NCI-H446 treated with DMSO at 0.1 percent for 48 hours (cell line): ENCODE measurements around the gene SMIM45.
A peak's percentile ranks its signal among the peaks of the same experiment; 100 is the strongest.

ENCODE experiments used
- DNase-seq: peaks from one replicate; lab custom pipeline; 2025; lab: John Stamatoyannopoulos, UW

The SMIM45 gene

GRCh38 chr22:41970601-41971000 is 18.7 kb downstream of the SMIM45 start:
- no peak for DNase-seq

DNA sequence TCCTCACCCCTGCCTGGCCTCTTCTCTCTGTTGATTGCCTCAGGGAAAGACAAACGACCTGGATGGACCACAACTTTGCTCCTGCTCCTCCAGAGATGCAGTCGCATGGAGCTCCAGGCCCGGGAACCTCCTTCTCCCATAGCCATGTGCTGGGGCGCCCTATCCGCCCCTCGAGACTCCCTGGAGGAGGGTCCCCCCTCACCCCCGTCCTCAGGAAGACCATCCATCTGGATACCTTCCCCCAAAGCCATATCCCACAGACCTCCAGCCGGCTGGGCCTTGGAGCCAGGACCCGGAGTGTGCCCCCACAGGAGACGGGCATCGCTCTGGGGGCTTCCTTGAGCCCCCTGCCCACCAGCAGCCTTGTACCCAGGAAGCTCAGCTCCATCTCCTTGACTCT is 19.5 kb downstream of the SMIM45 start:
- DNase-seq = no peak

- DNase-seq = no peak
These were observed 22.8 kb downstream of the SMIM45 start for GRCh38 chr22:41974691-41975290.

GRCh38 chr22:41975299-41976069 is 23.5 kb downstream of the SMIM45 start:
- no peak for DNase-seq

- DNase-seq = no peak
These were observed 24.3 kb downstream of the SMIM45 start for GRCh38 chr22:41976070-41976901.

DNA sequence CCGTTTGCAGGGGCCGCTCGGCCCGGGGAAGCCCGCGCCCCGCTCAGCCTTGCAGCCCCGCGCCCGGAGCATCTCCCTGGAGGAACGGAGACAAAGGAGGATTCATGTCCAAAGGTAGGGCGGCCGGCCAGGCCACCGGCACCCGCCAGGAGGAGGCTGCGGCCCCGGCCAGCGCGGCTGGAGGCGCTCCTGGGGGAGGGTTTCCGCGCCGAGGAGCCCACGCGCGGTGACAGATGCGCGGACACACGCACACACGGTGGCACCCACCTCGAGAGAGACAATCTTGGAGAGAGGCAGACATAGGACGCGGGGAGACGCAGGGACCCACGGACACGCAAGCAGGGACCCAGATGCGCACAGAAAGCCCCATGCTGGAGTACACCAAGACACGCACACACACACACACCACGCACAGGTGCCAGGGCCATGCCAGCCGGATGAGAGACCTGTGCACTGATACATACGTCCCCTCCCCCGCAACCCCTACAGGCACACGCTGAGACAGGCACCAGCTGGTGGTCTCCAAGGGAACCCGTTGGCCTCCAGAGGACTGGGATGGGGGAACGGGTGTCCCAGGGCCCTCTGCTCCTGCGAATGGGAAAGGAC is 25.1 kb downstream of the SMIM45 start:
- DNase-seq = no peak

GRCh38 chr22:41978732-41979131 is 26.8 kb downstream of the SMIM45 start:
- no peak for DNase-seq

DNA sequence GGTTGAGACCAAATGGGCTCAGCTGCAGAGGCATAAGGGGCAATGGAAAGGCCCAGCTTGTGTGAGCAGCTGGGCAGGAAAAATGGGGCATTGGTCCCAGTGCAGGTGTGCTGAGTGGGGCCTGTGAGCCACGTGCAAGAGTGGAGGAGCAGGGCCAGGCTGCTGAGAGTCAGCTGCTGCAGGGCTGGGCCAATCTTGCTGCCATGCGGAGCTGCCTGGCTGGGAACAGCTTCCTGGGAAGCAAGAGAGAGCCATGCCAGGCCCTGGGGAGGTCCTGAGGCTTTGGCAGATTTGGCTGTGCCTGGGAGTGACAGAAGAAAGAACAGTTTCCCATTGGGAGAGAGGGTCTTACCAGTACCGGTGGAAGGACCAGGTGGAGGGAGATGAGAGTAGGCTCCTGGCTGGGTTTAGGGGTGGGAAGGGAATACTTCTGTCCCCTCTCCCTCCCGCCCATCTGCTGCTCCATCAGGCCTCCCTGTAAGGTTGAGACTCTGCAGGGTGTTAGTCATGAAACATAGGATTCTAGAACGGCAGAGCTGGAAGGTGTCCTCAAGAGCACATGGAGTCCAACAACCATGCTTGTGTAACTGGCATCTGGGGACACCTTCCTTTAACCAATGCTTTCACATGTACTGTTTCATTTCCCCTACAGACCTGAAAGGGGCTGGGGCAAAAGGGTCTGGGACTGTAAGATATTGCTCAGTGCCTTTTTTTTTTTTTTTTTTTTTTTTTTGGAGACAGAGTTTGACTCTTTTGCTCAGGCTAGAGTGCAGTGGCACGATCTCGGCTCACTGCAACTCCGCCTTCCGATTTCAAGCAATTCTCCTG is 27.7 kb downstream of the SMIM45 start:
- DNase-seq = peak; percentile 48

DNA sequence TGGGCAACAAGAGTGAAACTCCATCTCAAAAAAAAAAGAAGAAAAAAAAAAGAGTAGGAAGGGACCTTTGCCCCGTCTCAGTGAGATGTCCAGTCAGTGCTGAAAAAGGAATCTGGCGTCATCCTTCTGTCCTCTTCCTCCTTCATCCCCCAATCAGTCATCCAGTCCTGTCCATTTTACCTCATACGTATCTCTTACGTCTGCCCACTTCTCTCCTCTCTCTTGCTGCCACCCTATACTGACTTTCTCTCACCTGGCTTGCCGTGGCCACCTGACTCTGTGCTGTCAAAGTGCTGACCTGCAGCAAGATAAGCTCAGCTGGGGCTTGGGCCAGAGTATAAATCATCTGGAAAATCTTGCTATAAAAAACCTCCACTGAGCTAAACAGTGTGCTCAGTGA is 30.9 kb downstream of the SMIM45 start:
- no peak for DNase-seq

GRCh38 chr22:41983513-41984405 is 31.8 kb downstream of the SMIM45 start:
- DNase-seq = no peak

- no peak for DNase-seq
These were observed 35.3 kb downstream of the SMIM45 start for GRCh38 chr22:41987276-41987675.

GRCh38 chr22:41989246-41989645 is 37.3 kb downstream of the SMIM45 start:
- no peak for DNase-seq

- DNase-seq = no peak
These were observed 39.2 kb downstream of the SMIM45 start for GRCh38 chr22:41991111-41991510.

DNA sequence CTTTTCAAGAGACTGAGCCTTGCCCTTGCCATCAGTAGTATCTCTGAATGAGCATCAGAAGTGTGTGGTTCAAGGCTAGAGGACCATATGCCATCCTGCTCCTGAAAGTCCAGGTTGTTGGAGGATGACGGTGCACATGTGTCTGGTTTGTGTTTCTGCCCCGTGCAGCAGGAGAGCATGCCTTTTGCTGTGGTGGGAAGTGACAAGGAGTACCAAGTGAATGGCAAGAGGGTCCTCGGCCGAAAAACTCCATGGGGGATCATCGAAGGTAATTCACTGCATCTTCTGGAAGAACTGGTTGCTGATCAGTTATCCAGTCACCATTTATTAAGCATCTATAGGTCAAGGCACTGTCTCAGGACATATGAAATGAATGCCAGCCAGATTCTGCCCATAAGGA is 40.5 kb downstream of the SMIM45 start:
- DNase-seq = no peak

DNA sequence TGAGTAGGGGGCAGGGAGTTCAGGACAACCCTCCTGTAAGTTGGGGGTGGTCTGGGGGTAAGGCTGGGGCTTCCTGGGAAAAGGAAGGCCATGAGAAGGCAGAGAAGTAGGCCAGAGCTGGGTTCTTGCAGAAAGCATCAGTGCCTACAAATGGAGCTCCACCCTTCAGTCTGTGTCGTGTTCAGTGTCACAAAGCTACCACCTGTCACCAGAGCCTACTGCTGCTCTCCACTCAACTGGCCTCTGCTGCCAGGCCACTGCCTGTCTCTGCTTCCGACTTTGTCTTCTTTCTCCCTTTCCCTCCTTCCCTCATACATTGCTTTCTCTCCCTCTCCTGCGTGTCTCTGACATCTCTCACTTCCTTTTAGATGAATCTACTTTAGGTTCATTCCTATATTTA is 43.3 kb downstream of the SMIM45 start:
- no peak for DNase-seq

GRCh38 chr22:41996826-41997225 is 44.9 kb downstream of the SMIM45 start:
- no peak for DNase-seq

DNA sequence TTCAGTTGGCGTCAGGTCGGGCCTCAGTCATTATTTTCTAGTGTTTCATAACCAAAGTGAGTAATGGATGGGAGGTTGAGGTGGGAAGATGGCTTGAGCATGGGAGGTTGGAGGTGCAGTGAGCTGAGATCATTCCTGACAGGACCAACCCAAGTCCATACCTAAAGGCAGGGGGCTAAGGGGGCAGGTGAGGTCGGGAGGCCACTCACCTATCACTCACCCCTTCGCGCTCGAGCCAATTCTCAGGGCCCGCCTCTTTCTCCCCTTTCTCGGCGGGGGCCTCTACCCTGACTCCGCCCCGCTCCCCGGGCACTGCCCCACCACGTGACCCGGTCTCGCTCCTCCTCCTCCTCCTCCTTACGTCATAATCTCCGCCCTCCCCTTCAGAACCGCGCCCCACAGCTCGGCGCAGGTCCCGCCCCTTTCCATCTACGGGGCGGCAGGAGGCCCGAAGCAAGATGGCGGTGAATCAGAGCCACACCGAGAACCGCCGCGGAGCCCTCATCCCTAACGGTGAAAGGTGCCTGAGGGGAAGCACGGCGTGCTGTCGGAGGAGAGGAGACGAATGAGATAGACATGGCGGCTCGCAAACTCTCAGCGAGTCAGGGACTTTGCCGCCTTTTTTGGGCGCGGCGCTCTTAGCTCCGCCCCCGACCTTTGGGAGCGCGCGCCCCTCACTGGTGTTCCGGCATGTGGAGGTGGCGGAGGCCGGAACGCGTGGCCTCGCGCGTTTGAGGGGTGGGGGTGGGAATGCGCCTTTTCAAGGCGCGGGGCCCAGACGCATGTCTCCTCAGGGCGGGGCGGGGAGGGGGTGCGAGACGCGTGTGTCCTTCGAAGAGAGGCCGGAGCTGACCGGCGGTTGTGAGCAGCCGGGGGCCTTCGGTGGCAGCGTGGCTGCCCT is 46.7 kb downstream of the SMIM45 start, which contains the start of gene WBP2NL:
Gene WBP2NL (plus strand): TSS at position 428 of the 901 bp plus-strand sequence. CDS start 31 bp downstream, at position 459.
- no peak for DNase-seq

DNA sequence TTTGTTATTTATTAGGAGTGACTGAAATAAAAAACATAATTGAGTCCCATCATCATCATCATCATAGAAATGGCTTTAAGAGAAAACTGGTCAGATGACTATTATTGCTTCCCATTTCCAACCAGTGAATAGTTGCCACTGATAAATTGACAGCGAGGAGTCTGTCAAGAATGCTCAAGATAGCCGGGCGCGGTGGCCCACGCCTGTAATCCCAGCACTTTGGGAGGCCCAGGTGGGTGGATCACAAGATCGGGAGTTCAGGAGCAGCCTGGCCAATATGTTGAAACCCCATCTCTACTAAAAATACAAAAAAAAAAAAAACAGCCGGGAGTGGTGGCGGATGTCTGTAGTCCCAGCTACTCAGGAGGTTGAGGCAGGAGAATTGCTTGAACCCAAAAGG is 48.5 kb downstream of the SMIM45 start:
- no peak for DNase-seq

- DNase-seq = no peak
These were observed 49.2 kb downstream of the SMIM45 start for GRCh38 chr22:42001121-42001520.
